ENCODE measurements around the gene RBBP5. TPM values are rescaled to one million over a fixed set of nuclear protein-coding genes. Genes with fewer than 3 reads are reported as not detected.
"Not testable (repeated sequence)": the region's sequence is repeated elsewhere in the genome, so short reads cannot be mapped to it uniquely, and the experiment has no call there.

Gene RBBP5, protein sequence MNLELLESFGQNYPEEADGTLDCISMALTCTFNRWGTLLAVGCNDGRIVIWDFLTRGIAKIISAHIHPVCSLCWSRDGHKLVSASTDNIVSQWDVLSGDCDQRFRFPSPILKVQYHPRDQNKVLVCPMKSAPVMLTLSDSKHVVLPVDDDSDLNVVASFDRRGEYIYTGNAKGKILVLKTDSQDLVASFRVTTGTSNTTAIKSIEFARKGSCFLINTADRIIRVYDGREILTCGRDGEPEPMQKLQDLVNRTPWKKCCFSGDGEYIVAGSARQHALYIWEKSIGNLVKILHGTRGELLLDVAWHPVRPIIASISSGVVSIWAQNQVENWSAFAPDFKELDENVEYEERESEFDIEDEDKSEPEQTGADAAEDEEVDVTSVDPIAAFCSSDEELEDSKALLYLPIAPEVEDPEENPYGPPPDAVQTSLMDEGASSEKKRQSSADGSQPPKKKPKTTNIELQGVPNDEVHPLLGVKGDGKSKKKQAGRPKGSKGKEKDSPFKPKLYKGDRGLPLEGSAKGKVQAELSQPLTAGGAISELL
- polyA plus RNA-seq (2013, experiment 1 of 2; ENCODE audit: insufficient read length), result 10.7 TPM
- 8.5 TPM for polyA plus RNA-seq (2013, experiment 2 of 2; ENCODE audit: insufficient read length)

DNA sequence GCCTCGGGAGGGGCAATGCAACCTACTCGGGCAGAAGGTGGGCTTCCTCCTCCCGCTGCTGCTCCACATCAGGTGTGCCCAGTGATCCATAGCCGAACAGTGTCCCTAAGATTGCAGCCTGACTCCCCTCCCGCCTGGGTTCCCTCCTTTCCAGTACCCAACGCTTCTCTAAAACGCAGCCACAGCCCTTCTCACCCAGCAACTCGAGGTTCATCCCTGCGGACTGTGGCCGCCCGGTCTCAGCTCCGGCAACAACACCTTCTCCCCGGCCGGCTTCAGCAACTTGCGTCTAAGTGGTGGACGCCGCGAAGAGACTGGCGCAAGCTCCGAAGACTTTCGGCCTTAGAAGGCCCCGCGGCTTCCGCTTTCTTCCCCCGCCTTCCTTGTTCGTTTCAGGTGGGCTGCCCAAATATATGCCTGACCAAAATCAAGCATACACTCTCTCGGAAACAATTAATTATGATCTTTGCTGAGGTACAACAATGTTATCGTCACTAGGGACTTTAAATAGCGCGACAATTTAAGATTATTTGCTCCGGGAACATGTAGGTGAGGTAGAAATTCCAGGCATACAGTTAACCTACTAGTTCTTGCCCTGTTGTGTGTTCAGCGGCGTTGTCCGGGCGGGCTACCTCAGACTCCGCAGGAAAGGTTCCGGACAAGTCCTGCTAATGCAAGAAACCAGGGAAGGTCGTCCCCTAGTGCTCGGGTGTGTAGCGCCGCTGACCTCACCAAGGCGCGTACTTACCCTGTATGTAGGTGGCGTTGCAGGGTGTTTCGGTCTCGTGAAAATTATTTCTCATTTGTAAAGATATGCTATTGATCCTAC lies at the start of gene RBBP5:
Gene RBBP5 (minus strand): TSS at position 319 of the 829 bp plus-strand sequence. CDS start 105 bp downstream, at position 214.
- DNase-seq, result peak; percentile 96

GRCh38 chr1:205171369-205171768 lies 49.6 kb upstream of the RBBP5 start:
- DNase-seq, result no peak

DNA sequence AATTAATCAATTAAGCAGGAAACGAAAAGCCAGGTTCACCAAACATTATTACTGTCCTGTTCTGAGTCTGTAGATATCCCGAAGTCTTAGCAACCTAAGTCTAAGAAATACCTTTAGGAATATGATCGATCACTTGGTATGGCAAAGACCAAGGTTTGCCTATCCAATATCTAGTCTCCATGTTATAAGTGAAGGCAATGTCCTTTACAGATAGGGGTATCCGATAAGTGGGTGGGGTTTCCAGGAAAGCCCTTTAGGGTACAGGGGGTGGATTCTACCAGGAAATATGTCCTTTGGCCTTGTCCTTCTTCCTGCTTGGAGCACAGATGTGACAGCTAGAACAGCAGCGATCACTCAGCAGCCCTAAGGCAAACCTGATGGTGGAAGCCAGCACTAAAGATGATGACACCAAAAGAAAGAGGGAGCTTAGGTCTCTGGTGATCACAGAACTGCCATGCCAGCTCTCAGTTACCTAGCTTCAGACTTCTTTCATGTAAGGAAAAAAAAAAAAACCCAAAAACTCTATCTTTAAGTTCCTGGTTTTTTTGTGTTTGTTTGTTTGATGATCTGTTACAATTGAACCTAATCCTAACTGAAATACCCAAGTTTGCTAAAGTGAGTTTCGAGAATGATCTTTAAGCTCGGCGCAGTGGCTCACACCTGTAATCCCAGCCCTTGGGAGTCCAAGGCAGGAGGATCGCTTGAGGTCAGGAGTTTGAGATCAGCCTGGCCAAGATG lies 48.9 kb upstream of the RBBP5 start:
- DNase-seq, result no peak

DNA sequence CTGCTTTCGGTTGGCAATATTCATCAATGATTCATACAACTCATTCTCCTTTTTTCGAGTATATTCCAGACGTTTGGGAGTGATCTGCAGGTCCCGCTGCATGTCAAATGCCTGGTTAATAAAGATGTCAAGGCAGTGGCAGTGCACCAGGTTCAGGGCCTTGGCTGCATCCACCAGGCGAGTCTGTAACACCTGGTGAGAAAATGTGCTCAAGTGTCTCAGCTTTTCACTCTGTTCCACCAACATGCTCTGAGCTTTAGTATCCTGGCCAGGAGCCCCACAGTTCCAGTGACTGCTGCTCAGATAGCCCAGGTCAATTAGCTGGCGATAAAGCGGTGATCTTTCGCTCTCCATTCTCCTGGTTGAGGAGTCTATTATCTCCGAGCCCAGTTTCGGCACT lies 47.5 kb upstream of the RBBP5 start:
- no peak for DNase-seq

GRCh38 chr1:205168291-205168690 lies 46.5 kb upstream of the RBBP5 start:
- DNase-seq, result no peak

- no peak for DNase-seq
Observed at GRCh38 chr1:205162301-205162700, 40.5 kb upstream of the RBBP5 start.

DNA sequence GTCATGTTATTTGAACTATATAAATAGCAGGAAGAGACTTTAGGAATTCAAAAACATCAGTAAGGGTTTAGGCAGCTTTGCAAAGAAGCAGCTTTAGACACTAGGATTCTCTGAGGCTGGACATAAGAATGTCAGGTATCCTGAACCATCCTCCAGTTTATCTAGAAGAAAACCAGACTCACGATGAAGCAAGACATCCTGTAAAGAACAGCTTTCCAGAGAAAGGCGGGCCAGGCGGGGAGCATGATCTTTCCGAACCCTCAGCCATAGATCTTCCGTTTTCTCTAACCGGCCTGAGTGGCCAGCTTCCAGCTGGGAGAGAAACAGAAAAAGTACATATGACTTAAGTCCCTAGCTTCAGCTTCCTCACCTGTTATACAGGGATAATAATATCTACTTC lies 39.3 kb upstream of the RBBP5 start:
- DNase-seq, result no peak

DNA sequence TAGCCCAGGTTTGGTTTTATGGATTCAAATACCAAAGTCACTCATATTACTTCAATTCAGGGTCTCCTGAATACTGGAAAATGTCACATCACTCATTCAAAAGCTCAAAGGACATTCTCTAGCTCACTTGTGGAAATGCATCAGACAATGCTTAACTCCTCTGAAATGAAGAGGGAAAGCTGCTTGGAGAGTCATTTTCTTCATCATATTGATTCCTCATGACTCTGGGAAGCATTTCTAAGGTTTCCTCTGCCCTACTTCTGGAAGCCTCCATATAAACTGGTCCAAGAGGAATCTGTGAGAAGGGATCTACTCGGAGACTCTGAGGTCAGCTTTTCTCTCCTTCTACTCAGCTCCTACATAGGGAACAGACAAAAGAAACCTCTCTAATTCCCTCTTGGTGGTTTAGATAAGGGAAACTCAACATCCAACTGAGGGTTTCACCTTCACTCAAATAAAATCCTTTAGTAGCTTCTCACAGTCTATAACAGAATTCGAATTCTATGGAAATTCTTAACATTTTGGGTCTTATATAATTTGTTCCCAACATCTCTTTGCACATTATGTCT lies 36.4 kb upstream of the RBBP5 start:
- DNase-seq, result no peak

- DNase-seq, result not testable (repeated sequence)
Observed at GRCh38 chr1:205155665-205156377, 34.0 kb upstream of the RBBP5 start.

DNA sequence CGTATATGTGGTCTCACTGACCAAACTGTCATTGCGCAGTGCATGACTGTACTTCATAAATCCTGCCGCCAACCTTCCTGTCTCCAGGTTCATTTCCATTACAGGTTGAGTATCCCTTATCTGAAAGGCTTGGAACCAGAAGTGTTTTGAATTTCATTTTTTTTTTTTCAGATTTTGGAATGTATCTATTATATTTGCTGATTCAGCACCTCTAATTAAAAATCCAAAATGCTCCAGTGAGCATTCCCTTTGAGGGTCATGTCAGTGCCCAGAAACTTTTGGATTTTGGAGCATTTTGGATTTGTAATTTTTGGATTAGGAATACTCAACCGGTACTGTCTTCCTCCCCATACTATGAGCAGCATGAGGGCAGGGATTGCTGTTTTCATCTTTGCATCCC lies 30.7 kb upstream of the RBBP5 start:
- no peak for DNase-seq

DNA sequence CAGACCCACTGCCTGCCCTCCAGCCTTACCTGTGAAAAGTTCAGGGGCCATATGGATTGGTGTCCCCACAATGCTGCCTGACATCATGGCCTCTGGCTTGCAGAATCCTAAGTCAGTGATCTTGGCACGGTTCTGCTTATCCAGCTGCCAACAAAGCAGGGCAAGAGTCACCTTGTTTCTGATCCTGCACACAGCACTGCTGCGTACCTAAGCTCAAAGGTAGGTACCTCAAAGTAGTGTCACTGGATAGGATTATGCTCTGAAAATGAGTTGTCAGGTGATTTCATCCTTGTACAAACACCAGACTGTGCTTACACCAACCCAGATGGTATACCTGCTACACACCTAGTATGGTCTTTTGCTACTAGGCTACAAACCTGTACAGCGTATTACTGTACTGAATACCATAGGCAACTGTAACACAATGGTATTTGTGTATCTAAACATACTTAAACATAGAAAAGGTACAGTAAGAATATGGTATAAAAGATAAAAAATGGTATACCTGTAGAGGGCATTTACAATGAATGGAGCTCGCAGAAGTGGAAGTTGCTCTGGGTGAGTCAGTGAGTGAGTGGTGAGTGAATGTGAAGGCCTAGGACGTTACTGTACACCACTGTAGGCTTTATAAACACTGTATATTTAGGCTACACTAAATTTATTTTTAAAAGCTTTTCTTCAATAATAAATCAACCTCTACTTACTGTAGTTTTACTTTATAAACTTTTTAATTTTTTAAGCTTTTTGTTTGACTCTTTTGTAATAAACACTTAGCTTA lies 29.1 kb upstream of the RBBP5 start:
- DNase-seq, result no peak

GRCh38 chr1:205147191-205147835 lies 25.5 kb upstream of the RBBP5 start:
- DNase-seq, result peak; percentile 91

DNA sequence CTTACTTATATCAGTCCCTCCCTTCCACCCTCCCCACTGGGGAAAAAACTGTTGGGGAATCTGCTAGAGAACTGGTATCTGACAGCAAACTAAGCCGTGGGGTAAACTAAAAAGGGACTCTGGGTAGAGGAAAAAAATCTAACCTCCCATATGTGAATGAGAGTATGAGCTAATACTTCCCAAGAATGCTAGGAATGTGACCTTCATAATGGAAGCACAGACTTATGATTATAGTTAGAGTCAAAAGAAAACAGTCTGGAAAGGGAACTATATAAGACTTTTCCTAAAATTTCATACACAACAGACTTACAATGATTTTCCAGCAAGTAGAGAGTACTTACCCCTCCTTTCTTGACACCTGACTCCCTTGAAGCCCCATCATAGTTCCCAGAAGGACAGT lies 23.0 kb upstream of the RBBP5 start:
- peak; percentile 83 for DNase-seq

DNA sequence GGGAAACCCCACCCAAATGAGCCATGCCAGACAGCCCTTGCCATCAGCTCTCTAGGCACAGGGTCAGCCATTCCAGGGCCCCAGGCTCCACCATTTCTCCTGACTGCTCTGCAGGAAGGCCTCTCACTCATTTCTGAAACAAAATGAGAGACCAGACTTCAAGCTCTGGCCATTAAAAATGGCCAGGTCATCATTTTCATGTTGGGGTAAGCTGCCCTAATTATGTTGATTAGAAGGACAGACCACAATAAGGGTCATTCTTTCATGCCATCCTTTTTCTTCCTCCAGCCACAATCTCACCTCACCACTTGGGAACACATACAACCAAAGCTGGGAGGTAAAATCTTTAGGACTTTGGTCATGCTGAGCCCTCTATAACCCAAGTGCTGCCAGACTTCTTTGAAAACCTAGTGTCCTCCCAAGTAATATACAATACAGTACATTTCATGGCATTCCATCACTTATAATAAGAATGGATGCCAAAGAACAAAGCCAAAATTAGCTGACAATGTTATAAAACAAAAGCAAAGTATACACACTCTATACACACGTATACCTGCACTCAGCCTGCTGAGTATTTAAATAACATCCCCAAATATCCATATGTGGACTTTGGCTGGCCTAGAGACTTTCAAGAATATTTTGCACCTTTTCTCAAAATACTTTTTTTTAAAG lies 22.4 kb upstream of the RBBP5 start:
- no peak for DNase-seq

DNA sequence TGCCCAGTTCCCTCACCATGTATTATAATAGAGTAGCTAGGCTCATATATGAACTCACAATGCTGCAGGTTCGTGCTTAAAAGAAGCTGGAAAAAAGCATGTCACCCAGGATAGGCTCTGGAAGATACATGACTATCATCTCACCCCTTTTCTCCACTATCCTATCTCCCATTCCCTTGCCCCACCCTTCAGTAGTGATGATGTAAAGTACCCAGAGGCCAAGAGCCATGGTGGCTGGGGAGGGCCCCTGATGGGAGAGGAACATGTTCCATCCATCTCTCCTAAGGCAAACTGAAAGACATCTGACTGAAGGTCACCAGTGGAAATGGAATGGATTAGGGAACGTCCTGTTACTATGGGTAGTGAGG lies 20.3 kb upstream of the RBBP5 start:
- no peak for DNase-seq

- DNase-seq, result peak; percentile 79
Observed at GRCh38 chr1:205141236-205142101, 19.7 kb upstream of the RBBP5 start.

DNA sequence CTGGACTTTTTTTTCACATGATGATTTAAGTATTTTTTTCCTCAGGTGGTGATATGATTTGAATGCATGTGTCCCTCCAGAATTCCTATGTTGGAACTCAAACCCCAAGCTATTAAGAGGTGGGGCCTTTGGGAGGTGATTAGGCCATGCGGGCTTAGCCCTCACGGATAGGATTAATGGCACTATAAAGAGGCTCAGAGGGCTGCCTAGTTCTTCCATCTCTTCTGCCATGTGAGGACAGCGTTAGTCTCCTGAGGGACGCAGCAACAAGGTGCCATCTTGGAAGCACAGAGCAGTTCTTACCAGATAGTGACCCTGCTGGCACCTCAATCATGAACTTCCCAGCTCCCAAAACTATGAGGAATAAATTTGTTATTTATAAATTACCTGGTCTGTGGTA lies 18.3 kb upstream of the RBBP5 start:
- DNase-seq, result no peak

DNA sequence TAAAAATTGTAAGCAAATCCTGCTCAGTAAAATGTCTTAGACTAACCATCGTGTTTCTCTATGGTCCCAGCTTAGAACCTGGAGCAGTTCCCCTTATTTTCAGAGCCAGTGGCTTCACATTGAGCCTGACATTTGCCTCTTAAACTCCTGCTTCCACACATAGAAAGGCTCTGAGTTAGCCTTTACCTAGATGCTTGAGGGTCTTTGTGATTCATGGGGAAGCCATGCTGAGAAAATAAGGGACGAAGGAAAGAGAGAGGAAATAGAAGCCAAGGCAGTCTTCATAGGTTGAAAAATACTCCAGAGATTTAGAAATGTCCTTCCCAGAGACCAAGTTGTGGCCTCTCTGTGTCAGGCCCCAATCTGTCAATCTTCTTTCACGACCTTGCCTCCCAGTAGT lies 16.1 kb upstream of the RBBP5 start:
- no peak for DNase-seq

DNA sequence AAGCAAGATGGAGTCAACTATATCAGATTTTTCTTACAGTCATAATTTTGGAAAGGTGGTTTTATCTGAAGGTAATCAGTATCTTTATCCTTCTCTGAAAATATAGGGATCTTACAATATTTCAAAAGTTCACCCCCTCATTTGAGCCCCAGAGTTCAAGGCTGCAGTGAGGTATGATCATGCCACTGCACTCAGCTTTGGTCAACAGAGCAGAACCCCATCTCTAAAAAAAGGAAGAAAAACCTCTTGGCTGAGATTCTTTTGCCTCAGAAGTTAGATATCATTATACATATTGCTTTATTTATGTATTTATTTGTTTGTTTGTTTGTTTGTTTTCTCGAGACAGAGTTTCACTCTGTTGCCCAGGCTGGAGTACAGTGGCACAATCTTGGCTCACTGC lies 11.5 kb upstream of the RBBP5 start:
- DNase-seq, result no peak

All from fibroblast of skin of back (primary cell).